ENCODE results near the gene SATB2.

SATB2 gene

DNA sequence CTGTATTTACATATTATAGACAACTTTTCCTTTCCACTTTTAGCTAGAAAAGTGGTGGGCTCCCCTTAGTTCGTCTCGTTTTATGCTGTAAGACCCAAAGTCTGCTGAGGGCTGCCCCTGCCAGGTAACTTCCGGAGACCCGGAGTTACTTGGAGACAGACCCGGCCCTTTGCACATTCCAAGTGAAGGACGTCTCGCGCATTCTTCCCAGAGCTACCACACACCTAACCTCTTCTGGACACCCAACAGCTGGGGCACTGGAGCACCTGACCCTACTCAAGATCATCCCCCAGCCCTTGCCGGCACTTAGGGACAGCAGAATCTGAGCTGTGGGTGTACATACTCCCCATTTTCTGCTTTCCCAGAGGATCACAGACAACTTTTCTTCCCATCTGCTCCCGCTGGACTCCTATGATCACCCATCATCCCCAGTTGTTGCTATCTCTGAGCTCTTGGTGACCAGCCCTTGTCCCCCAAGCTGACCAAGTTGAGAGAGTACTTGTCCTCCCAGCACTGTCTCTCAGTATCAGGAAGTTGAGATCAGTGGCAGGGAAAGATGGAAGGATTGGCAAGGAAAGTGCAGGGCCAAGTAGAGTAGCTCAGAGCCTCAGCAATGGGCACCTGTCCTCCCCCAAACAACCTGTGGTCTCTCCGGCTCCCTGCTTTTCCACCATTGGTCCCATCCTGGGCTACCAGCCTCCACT is 8.4 kb upstream of the SATB2 start:
- no peak for DNase-seq

DNA sequence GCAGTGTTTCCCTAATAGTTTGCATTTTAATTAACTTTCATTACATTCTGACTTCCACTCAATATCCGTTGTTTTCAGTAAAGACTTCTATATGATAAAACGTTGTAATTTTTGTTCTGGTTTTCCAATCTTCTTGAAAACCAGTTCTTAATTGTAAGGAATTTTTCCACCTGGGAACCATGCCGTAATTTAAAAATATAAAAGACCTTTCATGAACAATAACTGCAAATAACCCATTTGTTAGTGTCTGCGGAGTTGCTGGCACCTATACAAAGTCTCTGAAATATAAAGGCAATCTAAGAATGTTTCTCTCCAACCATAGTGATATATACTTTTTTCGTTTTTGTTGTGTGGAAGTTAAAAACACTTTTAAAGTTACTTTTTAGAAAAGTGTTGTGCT is 7.7 kb upstream of the SATB2 start:
- DNase-seq: no peak

DNA sequence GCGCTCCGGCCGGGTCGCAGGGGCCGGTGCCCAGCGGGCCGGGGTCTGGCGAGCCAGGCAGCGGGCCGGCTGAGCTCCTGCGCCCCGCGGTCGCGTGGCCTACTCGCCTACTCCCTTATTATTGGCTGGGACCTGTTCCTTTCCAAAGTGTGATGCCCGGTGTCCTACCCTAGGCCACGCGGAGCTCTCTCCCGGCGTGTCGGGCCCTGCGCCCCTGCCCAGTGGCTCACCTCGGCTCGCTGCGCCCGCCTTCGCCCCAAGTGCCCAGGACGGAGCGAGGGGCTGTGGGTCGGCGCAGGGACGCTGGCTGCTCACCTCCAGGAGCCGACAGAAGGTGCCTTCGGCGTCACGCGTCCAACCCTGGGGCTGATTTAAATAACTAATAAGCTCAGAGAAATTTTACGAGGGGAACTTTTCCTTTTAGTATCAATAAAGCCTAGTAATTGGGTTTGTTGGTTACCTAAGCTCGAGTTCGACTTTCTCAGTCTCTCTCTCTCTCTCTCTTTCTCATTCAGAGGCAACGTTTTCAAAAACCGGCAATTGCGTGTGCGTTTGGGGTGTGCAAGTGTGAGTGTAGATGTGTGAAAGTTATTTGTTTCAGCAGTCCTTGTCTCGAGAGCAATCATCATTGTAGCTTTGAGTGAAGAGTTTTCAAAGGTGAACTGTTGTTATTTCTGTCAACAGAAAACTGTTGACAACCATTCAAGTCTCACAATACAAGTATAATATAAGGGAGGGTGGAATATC is 7.0 kb upstream of the SATB2 start:
- DNase-seq: peak in 1 of 6 experiments; percentile 41

DNA sequence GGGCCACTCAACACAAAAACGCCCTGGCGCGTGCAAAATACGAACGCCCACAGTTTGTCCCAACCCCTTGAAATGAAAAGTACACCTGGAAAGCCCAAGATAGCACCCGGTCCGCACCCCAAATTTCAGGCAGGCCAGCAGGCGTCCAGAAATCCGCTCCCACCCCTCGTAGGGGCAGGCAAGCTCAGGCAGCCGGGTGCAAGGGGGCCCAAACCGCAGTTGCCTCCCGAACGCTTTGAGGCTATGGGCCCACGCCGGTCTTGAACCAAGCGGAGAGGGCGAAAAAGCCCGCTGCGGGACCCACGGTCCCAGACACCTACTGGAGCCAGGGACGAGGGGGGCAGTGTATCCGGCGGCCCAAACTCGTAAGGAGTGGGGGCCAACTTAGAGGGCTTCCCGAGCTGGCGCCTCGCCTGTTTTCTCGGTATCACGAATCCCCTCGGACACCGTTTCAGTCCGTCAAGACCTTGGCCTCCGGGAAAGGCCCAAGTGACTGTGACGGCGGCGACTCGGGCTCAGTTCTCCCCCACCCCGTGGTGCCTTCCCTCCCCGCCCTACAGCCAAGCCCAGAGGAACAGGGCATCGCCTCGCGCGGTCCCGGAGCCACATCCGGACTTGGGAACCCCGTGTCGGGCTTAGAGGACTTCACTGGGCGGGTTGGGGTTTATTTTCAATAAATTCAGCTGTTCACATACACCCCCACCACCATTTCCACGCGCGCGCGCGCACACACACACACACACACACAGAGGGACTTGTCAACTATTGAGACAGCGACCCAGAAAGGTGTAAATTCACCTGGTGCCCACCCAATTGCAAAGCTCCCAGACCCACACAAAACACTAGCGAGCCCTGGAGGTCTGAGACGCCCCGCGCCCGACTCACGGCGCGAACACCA is 6.2 kb upstream of the SATB2 start:
- DNase-seq: peak in 1 of 6 experiments; percentile 51

DNA sequence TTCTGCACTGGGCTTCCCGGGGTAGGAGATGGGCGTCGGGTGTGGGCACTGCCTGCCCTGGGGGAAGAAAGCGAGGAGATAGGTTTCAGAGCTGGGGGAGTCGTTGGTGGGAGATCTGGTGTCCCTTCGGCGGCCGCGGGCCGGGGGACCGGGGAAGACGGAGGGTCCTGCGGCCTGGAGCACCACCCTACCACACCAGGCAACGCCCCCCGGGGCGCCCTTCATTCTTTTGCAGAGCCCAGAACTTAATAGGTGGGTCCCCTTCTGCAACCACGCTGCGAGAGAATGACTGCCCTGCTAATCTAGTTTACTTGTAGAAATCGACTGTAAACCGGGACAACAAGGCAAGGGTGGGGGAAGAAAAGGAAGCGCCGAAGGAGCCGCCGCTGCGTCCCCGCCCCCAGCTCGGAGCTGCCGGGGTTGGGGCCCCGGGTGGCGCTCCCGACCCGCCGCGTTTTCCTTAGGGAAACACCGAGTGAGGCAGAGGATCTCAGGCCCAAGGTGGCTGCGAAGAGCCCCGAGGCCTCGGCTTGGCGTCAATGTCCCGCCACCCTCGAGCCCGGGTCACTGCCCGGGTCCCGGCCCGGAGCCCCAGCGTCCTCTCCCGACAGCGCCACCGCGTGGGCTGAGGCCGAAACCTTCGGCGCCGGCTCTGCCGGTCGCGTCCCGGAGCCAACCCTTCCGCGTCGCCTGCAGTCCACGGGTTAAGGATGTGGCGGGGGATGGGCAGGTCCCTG is 5.4 kb upstream of the SATB2 start:
- DNase-seq: peak in 4 of 6 experiments; percentile 22 to 51 (median 42)

DNA sequence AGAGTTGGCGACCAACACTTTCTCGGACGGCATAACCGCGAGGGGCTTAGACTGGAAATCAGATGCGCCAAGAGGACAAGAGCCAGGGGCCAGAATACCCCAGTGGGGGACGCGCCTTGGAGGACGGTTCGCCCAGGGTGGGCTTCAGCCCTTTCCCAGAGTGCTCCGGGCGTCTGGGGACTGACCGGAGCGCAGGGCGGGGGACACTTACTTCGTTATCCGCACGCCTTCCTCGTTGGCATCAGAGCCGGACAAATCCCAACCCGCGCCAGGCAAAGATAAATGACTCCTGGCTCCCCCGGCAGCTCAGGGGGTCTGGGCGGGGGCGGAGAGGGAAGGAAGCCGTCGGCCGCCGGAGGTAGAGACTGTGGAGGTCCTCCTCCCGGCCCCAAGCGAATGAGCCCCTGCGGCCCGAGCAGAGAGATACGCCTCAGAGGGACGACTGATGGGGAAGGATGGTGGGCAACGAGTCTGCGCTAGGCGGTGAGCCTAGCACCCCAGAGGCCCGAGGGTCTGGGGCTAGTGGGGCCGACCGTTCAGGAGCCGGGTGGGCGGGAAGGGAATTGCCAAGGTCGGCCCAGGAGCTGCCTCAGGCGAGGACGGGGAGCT is 4.7 kb upstream of the SATB2 start:
- peak in 1 of 6 experiments; percentile 47 for DNase-seq

DNA sequence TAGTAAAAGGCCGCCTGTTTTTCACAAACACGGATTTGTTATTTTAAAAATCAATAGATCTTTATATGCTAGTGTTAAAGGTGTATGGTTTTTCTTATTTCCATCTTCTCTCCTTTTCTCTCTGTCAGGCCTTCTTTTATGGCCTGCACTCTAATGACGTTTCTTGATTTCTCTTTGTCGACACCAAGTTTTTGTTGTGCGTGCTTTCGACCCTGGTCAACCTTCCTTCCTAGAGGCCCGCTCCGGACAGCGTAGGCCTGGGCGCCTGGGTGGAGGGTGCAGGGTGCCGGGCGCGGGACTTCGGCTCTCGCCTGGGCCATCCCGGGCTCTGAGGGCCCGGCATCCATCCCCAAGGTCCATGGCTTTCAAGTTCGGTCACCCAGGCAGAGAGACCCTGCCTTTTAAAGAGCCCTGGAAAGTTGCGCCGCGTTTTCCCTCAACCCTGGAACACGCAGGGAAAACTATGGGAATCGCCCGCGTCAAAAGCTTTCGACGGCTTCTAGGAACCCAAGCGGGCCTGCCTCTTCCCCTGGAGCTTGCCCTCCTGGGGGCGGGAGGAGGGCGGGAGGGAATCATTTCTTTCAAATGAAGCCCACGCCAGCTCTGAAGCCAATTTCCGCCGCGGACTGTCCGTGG is 4.1 kb upstream of the SATB2 start:
- peak in 1 of 6 experiments; percentile 11 for DNase-seq

DNA sequence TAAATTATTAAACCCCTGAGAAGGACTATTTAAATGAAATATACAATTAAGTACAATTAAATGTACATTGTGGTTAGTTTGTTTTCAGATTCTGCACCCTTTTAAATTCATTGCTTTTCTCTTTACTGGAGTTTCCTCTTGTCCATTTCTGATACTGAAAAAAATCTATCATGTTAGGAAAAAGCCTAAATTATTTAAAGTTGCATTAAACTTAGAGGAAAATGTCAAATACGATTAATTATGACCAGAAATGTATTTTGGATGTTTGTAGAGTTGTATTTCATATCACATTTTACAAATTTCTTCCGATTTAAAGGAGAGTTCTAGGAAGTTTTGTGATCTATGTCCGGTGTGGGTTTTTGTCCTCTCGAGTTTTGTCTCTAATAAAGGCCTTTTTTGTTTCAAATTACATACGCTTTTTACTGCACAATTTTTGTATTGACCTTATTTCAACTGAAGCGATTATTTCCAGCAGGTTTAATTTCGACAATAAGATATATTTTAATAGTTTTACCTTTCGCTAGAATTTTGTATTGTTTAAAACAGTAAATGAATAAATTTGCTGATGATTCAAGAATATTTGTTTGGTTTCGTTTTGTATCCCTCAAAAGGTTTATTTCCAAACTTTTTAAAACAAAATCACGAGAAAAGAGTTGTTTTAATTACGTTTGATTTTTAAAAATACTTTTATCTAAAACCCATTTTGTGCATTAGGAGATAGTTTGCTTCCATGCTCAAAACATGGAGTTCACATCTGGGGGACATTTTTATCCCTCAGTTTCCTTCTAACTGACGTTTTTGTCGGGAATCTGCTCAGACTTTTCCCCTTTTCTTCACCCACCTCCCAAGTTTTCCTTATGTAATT is 3.3 kb upstream of the SATB2 start:
- peak in 1 of 6 experiments; percentile 23 for DNase-seq

DNA sequence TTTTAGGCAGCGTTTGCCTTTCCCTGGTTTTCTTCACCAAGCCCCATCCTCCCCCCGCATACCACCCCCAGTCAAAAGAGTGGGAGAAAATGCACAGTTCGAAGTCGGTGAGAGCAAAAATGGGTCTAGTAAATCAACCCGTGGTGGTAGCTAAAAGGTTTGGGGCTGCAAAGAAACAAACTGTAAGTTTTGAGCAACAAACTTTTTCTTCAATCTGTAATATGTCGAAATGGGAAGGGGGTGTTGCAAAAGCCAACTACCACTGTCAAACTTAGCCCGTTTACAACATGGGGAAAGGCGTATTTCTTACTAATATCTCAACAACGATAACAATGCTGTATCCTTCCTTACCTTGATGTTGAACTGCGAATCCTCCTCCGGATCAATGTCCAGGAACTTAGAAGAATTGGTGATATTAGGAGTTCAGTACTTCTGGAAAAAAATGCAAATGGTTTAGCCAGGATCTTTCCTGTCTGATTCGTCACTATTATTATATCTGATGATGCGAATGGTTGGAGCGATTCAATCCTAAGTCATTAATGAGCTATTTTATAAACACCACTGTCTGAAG is 2.4 kb upstream of the SATB2 start:
- DNase-seq: peak in 1 of 6 experiments; percentile 42

DNA sequence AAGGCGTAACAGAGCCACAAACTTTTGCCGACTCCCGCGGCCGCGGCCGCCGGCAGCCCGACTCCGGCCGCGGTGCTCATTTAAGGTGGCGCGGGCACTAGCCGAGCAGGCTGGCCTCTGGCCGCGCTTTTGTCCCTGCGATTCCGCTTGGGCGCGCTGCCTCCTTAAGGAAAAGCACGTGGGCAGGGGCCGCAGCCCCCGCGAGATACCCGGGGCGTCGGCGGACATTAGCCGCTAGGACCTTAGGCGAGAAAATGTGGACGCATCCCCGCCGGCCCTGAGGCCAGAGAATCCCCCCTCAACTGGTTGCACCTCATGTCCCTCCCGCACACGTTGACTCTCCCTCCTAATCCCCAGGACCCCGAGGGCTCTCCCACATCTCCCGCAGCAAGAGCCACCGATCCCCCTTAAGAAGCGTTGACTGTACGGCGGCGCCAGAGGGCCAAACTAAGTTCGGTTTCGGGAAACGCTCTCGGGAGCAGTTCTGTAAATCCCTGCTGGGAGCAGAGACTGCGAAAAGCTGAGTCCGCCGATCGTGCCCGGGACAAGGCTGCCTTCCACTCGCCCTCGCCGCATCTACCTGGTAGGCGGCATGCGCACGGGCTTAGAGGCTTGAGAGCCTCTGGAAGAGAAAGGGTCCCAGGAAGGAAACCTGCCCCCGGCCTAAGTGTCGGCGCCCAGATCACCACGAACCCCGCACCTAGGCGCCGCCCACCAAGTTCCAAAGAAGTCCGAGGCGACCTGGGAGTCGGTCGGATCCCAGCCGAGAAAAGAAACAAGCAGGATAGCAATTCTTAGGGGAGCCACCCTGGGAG is 1.8 kb upstream of the SATB2 start:
- peak in 5 of 6 experiments; percentile 24 to 57 (median 41) for DNase-seq

DNA sequence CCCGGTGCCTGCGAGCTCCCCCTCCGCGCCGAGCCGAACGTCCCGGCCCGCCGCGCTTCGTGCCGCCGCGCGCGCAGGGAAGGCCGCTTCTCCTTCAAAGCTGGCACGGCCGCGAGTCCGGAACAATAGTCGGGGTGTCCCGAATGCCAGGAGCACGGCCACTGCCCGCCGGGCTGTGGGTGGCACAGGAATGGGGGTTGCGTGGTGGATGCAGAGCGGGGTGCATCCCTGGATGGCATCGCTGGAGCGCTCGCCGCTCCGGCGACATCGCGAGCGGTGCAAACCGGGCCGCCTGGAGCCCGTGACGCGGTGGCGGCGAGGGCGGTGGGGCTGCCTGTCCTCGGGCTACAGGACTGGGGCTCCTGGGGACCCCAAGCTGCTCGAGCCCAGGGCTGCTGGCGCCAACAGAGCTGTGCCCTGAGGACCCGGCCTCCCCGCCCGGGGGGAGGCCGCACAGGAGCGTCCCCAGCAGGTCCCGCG is 1.1 kb upstream of the SATB2 start:
- DNase-seq: peak in 2 of 6 experiments; percentile 27 to 53

DNA sequence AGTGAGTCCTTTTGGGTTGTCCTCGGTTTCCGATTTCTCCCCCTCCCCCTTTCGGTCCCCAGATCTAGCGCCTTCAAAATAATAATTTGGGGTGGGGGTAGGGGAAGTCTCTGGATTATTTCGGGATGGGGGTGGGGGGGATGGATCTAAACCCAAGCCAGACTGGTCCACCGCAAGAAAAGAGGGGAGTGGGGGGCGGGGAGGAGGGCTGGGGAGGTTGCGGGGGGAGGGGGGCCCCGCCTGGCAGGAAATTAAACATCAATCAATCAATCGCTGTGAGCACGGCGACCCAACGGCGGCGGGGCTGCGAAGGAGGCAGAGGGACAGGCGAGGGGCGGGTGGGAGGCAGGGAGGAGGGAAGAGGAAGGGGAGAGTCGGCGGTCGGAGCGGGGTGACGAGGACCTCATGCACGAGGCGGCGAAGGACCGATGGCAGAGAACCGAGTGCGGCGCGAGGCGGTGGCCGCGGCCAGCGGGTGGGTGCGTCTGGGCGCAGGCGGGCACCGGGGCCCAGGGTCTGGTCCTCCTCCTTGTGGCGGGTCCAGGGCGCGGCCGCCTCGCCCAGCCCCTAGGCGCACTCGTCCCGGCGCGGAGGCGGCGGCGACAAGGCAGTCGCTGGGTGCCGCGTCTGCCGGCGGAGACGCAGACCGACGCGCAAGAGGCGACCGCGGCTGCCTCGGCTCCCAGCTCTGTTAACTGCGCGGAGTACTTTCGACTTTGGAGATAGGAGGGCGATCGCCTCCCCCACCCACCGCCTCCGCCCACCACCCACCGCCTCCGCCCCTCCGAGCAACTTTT is 468 bp upstream of the SATB2 start:
- DNase-seq: peak in 2 of 6 experiments; percentile 24 to 53

DNA sequence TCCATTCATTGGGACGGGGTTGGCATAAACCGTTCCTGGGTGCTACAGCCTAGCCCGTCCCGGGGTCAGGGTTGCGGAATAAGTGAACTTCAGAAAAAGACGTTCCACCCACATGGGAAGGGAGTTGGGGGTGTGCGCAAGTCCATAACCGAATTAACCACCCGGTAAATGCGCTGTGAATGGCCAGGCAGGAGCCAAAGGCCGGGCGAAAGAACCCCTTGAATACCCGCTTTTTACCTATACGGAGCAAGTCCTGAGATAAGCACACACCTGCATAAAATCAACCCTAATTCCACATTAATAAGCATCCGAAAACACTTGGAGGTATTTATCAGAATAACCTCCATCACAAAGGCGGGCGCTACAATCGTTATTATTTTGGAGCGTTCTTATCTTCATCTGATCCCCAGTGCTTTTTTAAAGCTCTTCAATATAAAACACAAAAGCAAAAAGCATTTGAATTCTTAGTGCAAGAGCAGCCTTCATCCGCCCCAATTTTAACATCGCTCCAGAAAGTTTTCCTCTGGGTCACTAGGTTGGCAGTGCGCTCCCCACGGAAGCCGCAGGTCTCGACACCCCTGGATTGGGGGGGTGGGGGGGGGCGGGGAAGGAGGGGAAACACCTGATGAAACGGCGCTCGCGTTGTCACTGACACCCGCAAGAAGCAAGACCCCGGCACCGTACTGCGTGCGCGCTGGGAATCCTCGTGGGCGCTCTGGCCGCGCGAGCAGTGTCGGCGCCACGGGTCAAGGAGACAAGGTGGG is 1.2 kb downstream of the SATB2 start:
- peak in 1 of 6 experiments; percentile 27 for DNase-seq

DNA sequence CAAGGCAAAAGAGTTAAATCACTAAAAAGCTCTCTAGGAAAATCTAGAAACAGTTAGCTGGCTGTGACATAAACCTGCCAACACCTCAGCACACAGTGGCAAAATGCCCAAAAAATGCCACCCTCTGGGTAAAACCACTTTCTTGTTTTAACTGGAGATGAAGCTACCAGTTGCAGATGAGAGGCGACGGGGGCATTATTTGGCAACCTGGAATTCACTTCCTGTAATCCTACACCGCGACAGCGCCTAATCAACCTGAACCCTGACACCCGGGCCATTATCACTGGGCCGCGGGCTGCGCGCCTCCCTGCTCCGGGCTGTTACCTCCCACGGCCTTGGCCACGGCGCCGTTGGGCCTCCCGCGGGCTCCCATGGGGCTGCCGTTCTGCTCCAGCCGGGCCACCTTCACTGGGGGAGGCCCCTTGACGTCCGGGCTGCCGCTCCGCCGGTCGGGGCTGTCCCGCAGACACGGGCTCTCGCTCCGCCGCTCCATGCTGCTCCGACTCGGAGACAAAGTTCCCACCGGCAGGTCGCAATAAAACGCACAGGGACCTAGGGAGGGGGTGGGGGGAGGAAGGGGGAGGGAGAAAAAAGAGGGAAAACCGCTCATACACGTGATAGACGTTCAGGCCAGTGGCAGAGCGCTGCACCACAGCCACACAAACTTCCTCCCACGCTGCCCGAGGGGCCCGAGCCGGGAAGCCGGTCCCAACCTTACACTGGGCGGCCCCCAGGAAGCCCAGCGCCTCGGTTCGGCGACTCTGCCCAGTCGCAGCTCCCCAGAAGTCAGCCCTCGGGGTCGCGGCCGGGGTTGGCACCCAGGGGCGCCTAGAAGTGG is 2.0 kb downstream of the SATB2 start:
- DNase-seq: no peak

DNA sequence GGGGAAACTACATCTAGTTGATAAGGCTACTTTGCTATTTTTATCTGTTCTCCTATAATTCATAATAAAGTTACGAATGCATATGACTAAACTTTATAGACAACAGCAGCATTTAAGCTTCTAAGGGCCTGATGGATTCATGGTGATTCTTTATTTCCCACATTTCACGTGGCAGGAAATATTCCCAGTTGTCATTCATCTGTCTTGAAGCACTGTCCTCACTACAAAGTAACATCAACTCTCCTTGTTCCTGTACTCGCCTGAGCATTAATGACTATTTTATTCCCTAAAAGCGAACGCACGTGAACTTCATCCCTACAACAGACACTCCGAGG is 2.6 kb downstream of the SATB2 start:
- no peak for DNase-seq

DNA sequence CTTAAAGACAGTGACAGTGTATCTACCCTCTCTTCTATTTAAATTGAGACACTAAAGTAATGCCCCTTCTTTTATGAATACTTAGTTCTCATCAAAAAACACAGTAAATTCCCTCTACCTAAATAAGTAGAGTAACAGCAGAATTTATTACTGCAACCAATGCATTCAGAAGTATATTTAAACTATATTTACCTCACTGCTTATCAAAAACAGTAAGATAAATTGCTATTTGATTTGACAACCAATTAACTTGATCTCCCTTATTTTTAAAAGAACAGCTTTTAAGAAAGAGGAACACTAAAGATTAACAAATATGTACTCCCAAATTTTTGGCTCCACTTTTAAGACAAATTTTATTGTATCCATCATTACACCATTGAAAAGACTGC is 4.8 kb downstream of the SATB2 start:
- DNase-seq: no peak

Data from stimulated activated naive CD4-positive, alpha-beta T cell (primary cell).